ENCODE data around the gene NUDT4.

Gene NUDT4

GRCh38 chr12:93377252-93378195 is at the start of gene NUDT4:
Gene NUDT4, plus strand, starts transcription at chr12:93377925. Its CDS starts 398 bp downstream, at chr12:93378323.
- in situ Hi-C loops (cut with MboI; ENCODE audit: low sequenced_read_pairs), result no loop called here

- in situ Hi-C loops (cut with MboI; ENCODE audit: low sequenced_read_pairs), result no loop called here
Observed at GRCh38 chr12:93333054-93333453, 44.7 kb upstream of the NUDT4 start.

GRCh38 chr12:93333828-93334227 is 43.9 kb upstream of the NUDT4 start:
- in situ Hi-C loops (cut with MboI; ENCODE audit: low sequenced_read_pairs), result no loop called here

- in situ Hi-C loops (cut with MboI; ENCODE audit: low sequenced_read_pairs), result no loop called here
Observed at GRCh38 chr12:93335603-93336162, 42.0 kb upstream of the NUDT4 start.

- in situ Hi-C loops (cut with MboI; ENCODE audit: low sequenced_read_pairs), result no loop called here
Observed at GRCh38 chr12:93336291-93336741, 41.4 kb upstream of the NUDT4 start.

- in situ Hi-C loops (cut with MboI; ENCODE audit: low sequenced_read_pairs), result no loop called here
Observed at GRCh38 chr12:93338598-93338997, 39.1 kb upstream of the NUDT4 start.

- in situ Hi-C loops (cut with MboI; ENCODE audit: low sequenced_read_pairs), result no loop called here
Observed at GRCh38 chr12:93339695-93340094, 38.0 kb upstream of the NUDT4 start.

- in situ Hi-C loops (cut with MboI; ENCODE audit: low sequenced_read_pairs), result no loop called here
Observed at GRCh38 chr12:93341409-93342049, 36.2 kb upstream of the NUDT4 start.

- in situ Hi-C loops (cut with MboI; ENCODE audit: low sequenced_read_pairs), result no loop called here
Observed at GRCh38 chr12:93347054-93347785, 30.5 kb upstream of the NUDT4 start.

- in situ Hi-C loops (cut with MboI; ENCODE audit: low sequenced_read_pairs), result no loop called here
Observed at GRCh38 chr12:93348575-93349435, 28.9 kb upstream of the NUDT4 start.

- in situ Hi-C loops (cut with MboI; ENCODE audit: low sequenced_read_pairs), result no loop called here
Observed at GRCh38 chr12:93351726-93352125, 26.0 kb upstream of the NUDT4 start.

- in situ Hi-C loops (cut with MboI; ENCODE audit: low sequenced_read_pairs), result no loop called here
Observed at GRCh38 chr12:93352321-93352720, 25.4 kb upstream of the NUDT4 start.

- in situ Hi-C loops (cut with MboI; ENCODE audit: low sequenced_read_pairs), result no loop called here
Observed at GRCh38 chr12:93356214-93356613, 21.5 kb upstream of the NUDT4 start.

GRCh38 chr12:93358058-93358457 is 19.7 kb upstream of the NUDT4 start:
- in situ Hi-C loops (cut with MboI; ENCODE audit: low sequenced_read_pairs), result no loop called here

GRCh38 chr12:93358821-93359220 is 18.9 kb upstream of the NUDT4 start:
- in situ Hi-C loops (cut with MboI; ENCODE audit: low sequenced_read_pairs), result no loop called here

- in situ Hi-C loops (cut with MboI; ENCODE audit: low sequenced_read_pairs), result no loop called here
Observed at GRCh38 chr12:93360688-93361087, 17.0 kb upstream of the NUDT4 start.

GRCh38 chr12:93361151-93361919 is 16.4 kb upstream of the NUDT4 start:
- in situ Hi-C loops (cut with MboI; ENCODE audit: low sequenced_read_pairs), result no loop called here

GRCh38 chr12:93363841-93364297 is 13.9 kb upstream of the NUDT4 start:
- in situ Hi-C loops (cut with MboI; ENCODE audit: low sequenced_read_pairs), result no loop called here
